Measurements from ENCODE around the gene SORCS2. TPM values are rescaled to one million over a fixed set of nuclear protein-coding genes. Genes with fewer than 3 reads are reported as not detected.

The SORCS2 gene
- total and polyA plus RNA-seq, 2 of the 13 experiments (the other 11 are each of a cell fraction or from before 2014, with no cell fraction given): 0.82 to 1.0 TPM

DNA sequence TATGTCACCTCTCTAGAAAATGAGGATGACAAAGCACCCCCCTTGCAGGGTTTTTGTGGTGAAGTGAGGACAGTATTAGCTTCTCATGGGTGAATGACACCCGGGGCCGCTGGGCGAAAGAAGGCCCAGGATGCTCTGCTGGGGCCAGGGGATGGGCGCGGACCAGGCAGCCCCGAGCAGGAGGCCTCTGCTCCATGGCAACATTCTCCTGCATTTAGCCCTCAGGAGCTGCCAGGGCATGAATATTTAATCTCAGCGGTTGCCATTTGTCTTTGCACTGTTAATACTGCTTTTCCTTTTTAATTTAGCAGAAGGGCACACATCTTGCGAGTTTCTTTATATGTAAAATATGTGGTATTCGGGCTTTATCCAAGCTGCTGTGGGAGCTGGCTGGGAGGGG is 272.7 kb downstream of the SORCS2 start (continued):
- TF ChIP-seq ZNF138 (CRISPR knock-in tag; IDR thresholded peaks at IDR 0.05; ENCODE audit: low read depth): no peak
- TF ChIP-seq ZNF674 (CRISPR knock-in tag; IDR thresholded peaks at IDR 0.05; ENCODE audit: low read depth): no peak
- TF ChIP-seq HMG20A (CRISPR knock-in tag; IDR thresholded peaks at IDR 0.05; ENCODE audit: borderline replicate concordance): no peak
- no peak for TF ChIP-seq ZNF720 (CRISPR knock-in tag; IDR thresholded peaks at IDR 0.05)
- TF ChIP-seq, protein P1, sequence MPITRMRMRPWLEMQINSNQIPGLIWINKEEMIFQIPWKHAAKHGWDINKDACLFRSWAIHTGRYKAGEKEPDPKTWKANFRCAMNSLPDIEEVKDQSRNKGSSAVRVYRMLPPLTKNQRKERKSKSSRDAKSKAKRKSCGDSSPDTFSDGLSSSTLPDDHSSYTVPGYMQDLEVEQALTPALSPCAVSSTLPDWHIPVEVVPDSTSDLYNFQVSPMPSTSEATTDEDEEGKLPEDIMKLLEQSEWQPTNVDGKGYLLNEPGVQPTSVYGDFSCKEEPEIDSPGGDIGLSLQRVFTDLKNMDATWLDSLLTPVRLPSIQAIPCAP (CRISPR knock-in tag; IDR thresholded peaks at IDR 0.05; ENCODE audit: low read depth): no peak
- no peak for TF ChIP-seq NFYC (CRISPR knock-in tag; IDR thresholded peaks at IDR 0.05)
- TF ChIP-seq, protein P2, sequence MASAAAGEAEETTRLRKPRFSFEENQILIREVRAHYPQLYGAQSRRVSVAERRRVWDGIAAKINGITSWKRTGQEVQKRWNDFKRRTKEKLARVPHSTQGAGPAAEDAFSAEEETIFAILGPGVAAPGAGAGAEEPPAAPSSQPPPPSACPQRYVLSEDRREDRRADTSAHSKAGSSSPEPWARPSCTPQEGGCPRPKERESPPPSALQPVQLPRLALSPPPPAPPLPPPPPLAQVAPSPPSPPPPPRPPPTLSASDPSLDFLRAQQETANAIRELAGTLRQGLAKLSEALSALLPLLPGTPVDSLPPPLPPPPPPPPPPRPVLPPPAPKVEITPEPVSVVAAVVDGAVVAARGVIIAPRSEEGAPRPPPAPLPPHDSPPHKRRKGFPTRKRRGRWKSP (CRISPR knock-in tag; IDR thresholded peaks at IDR 0.05): no peak
- TF ChIP-seq RBM39 (IDR thresholded peaks at IDR 0.05; ENCODE audit: low read depth, low read length, poor library complexity, severe bottlenecking): no peak

DNA sequence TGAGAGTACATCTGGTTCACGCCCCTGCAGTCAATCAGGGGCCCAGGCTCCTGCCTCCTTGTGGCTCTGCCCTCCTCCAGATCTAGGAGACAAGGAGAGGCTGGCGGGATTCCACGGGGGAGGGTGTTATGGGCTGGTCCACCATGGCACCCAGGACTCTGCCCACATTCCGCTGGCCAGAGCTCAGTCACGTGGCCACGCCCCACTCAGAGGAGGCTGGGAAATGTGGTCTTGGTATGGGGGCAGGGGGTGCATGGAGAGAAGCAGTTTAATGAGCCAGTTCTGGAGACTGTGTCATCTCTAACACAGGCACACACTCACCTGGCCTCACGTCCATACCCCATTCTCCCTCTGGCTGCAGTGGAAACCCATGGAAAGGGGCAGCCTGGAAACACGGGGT is 273.9 kb downstream of the SORCS2 start:
- Histone ChIP-seq H3K4me1 (ENCODE audit: insufficient read depth, low read length) (0 out of 2 replicates have a peak, but pooled peaks cover 4% of the 10 kb centered on the region), H4K20me1 (ENCODE audit: insufficient read depth, low read length) (no peaks in the 10 kb centered on the region), H3K4me2 (ENCODE audit: low read depth, low read length) (no peak overlapping the region), H3K9me3 (ENCODE audit: low read length) (no peaks in the 10 kb centered on the region), H2AFZ (ENCODE audit: low read length) (no peak overlapping the region), H3K36me3 (replicated peaks in 1 of 2; ENCODE audit: control insufficient read depth in 1 of 2, insufficient read depth in 2 of 2, low read length in 2 of 2) (no peaks in the 10 kb centered on the region), H3K27ac (ENCODE audit: extremely low read length, insufficient read depth, low read length) (no peak overlapping the region), H3K9ac (ENCODE audit: insufficient read depth, low read depth, low read length) (no peak overlapping the region), H3K79me2 (ENCODE audit: insufficient read depth, low read length) (no peaks in the 10 kb centered on the region), H3K27me3 (ENCODE audit: control insufficient read depth in 1 of 2, insufficient read depth in 2 of 2, low read length in 2 of 2) (peaks cover 3 to 40% of the 10 kb centered on the region in 2 experiments; a peak in 3 of 5 replicates), H3K4me3 (replicated peaks in 1 of 3; ENCODE audit: insufficient read depth in 1 of 3, low read depth in 2 of 3, low read length in 3 of 3) (no peak overlapping the region)
- WGBS (ENCODE audit: low lambda C conversion rate): 35% methylated on average over 2 of the region's 8 CpGs
- ATAC-seq (no peak), DNase-seq (ENCODE audit: low spot score) (no peak), FAIRE-seq (no peak)
- ChIA-PET POLR2A (no interaction called here), CTCF (ENCODE audit: low intra/inter-chr PET ratio, low total read pairs) (no interaction called here)
- intact Hi-C loops (cut with micrococcal nuclease; ENCODE audit: unreplicated experiment): no loop called here
- TF ChIP-seq, protein P3, sequence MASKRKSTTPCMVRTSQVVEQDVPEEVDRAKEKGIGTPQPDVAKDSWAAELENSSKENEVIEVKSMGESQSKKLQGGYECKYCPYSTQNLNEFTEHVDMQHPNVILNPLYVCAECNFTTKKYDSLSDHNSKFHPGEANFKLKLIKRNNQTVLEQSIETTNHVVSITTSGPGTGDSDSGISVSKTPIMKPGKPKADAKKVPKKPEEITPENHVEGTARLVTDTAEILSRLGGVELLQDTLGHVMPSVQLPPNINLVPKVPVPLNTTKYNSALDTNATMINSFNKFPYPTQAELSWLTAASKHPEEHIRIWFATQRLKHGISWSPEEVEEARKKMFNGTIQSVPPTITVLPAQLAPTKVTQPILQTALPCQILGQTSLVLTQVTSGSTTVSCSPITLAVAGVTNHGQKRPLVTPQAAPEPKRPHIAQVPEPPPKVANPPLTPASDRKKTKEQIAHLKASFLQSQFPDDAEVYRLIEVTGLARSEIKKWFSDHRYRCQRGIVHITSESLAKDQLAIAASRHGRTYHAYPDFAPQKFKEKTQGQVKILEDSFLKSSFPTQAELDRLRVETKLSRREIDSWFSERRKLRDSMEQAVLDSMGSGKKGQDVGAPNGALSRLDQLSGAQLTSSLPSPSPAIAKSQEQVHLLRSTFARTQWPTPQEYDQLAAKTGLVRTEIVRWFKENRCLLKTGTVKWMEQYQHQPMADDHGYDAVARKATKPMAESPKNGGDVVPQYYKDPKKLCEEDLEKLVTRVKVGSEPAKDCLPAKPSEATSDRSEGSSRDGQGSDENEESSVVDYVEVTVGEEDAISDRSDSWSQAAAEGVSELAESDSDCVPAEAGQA (IDR thresholded peaks at IDR 0.05; ENCODE audit: low read depth): no peak
- TF ChIP-seq, protein P3 (CRISPR knock-in tag; IDR thresholded peaks at IDR 0.05; ENCODE audit: borderline replicate concordance): no peak
- TF ChIP-seq AGO2 (optimal IDR thresholded peaks at IDR 0.05; ENCODE audit: low read depth, low read length) (no peak), SUZ12 (IDR thresholded peaks at IDR 0.05; ENCODE audit: low read depth, low read length) (no peak), CEBPB (IDR thresholded peaks at IDR 0.05; ENCODE audit: borderline replicate concordance, low read depth, low read length) (no peak), FOXP1 (IDR thresholded peaks at IDR 0.05) (no peak), FOXP1 (CRISPR knock-in tag; IDR thresholded peaks at IDR 0.05) (no peak)
- in situ Hi-C loops (cut with HindIII; ENCODE audit: extremely low pct_ligation_motif_present, low pct_unique_long_range_greater_than_20kb): no loop called here
- no TSS peak for BruUV-seq (replicated peaks)
